GM03348 (cell line): ENCODE results near the gene GTF3C4.

Experiments used
- DNase-seq: peaks from one replicate; pipeline ENCODE4 v3.0.0; 2012; ENCODE audit warnings: low spot score

GTF3C4 gene

DNA sequence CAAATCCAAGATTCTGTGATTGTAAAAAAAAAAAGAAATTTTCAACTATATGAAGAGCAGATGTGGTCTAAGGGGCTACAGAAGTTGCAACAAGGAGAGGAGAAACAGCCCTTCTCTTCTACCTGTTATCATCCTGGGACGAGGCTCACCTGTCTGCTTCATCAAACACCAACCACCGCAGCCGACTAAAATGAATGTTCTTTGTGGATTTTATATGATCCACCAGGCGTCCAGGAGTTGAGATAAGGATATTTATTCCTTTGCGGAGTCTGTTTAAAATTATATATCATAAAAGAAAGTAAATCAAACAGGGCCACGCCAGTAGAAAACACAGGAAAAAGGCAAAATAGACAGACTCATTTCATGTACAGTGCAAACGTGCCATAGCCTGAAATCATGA lies 22.0 kb upstream of the GTF3C4 start:
- DNase-seq, result no peak

DNA sequence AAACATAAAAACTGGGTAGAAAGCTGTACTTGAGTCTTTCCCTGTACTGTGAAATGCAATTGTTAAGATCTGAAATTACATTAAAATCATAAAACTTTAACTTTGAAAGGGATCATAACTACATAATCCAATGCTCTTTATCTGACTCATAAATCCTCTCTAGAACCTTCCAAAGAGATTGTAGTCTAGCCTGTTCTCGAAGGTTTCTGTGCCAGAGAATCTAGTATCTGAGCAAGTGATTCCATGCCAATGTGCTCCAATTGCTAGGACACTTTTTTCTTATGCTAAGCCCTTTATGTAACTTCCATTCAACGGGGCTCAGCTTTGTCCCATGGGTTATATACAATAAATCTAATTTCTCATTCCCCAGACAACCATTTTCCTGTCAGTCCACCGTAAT lies 21.6 kb upstream of the GTF3C4 start:
- no peak for DNase-seq

DNA sequence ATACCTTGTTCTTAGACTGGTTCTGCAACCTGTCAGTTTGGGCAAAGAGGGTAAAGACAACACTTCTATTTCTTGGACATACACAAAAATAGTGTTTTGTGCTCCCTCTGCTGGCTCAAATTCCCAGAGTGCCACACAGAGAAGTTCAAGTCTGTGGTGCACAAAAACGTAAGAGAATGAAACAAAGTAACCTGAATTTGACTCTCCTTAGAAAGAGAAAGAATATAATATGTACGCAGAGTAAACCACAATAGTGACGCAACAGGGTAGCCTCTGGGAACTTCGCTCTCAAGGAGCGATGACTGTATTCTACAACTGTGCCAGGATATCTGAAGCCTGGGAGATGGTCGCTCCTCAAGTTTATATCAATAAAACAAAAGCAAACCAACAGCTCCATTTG lies 19.0 kb upstream of the GTF3C4 start:
- peak; percentile 30 for DNase-seq

DNA sequence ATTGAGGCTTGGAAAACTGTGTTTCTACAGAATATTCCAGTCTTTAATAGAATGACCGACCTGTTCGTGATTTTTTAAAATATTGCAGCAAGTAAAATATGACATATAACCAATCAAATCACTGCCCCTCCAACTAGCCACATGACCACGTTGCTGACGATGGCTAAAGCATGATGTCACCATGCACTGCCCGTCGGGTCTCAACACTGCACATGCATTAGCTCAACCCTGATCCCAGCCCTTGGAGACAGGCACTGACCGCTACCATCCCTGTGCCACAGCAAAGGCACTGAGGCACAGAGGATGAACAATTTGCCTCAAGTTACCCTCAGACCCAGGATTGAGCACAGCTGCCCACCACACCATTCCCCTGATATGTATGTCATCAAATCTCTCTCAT lies 14.0 kb upstream of the GTF3C4 start:
- no peak for DNase-seq

DNA sequence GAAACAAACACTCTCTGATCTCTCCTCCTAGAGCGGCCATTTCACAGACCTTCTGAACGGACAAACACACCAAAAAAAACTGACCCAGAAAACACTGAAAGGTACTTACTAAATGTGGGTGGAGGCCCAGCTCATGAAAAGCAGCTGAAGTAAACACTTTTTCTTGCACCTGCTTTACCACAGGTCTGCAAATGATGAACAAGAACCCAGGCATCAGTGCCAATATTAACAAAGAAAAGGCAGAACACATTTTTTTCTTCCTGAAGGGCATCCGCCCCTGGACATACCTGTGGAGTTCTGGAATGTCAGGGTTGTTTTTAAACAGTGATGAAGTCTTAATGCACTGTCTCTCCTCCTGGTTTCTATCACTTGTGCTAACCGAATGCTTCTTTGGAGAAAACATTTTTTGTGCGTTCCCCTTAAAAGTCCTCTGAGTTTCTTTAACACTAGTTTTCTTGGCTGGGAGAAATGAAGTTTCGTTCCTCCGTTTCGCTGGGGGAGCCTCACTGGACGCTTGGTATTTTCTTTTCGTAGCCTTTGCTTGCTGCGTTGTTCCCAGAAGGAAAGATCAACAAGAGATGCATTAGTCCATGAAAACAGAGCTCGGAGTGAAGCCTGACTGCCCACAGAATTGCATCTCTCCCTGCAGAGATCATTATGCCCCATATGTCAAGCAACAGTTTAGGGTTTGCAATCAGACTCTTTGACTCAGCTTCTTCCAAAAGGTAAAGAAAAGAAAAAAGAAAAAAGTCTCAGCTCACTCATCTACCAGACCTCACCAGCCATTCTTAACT lies 7.9 kb upstream of the GTF3C4 start:
- no peak for DNase-seq

DNA sequence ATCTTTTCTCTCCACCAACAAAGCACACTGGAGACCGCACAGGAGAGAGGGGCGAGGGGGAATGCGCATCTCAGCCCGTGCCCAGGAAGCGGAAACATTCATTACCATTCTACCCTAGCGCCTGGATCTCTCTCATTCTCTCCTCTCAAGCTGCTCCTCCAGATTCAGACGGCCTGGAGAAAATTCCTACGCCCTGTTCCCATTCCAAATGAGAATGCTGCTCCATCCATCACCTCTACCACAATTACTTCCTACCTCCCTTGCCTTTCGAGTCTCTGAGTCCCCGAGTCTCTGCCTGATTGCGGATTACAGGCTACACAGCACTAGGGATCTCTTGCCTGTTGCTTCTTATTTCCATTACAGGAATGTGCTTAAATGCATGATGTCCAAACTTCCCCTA lies 7.1 kb upstream of the GTF3C4 start:
- no peak for DNase-seq

DNA sequence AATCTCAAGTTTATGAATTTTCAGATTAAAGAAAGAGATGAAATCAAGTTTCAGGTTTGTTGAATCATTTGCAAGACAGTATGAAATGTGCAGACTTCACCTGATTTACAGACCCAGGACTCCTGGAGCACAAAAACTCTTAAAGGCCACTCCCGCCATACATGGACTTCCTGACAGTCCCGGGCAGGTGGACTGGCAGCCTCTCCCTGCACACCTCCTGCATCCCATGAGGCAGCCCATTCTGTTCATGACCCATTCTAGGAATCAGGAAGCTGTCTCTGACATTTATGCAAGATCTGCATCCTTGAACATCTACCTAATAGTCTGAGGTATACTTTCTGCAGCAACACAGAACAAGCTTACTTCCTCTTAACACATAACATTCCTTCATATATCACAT lies 6.4 kb upstream of the GTF3C4 start:
- no peak for DNase-seq

DNA sequence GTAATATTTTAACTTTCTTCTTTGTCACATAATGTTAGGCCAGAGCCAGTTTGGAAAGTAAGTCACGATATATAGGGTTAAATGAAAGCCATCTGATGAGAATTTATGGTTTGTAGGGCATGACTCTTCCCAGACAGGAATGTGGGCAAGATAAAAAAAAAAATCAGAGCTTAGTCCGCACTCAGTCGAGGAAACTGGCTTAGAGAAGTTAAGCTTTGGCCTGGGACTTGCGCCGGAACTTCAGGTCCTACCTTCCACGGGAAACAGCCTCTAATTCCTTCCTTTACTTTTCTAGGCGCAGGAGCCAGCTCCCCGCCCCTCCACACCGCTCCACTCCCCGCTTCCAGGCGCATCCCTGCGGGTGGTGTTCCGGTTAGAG lies 956 bp upstream of the GTF3C4 start:
- peak; percentile 80 for DNase-seq

DNA sequence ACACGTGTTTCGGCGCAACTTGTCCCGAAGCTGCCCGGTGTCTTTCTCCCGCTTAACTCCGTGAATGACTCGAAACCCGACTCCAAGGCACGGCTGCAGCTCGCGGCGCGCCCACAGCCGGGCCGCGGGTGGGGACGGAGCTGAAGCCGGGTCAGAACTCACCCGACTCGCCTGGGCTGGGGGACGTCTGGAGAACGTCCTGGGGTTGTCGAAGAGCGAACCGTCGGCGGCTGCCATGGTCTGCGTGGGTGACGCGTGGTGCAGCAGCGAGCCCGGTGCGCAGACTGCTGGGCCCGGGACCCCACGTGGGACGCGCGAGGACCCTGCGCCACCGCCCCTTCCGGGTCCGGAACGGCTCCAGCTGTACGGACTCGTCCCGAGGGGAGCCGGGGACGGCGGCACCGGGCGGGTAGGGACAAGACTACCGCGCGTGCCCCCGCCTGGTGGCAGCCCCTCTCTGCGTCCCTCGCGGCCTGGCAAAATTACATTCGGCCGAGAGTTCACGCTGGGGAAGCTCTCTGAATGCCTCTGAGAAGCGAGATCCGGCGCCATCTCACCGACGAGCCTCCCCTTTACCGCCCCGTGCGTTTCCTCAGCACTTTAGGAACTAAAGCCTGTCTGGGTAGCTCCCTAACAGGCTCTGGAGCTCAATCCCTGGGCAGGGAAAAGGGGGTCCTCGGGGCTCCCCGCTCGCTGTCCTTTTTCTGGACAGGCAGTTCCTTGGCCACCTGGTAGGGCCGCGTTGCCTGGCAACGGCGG lies 387 bp upstream of the GTF3C4 start, which contains the start of gene DDX31:
DDX31 (minus strand) TSS at position 286 of the 759 bp plus-strand sequence; CDS start at position 237, 49 bp downstream.
- DNase-seq, result peak; percentile 95

DNA sequence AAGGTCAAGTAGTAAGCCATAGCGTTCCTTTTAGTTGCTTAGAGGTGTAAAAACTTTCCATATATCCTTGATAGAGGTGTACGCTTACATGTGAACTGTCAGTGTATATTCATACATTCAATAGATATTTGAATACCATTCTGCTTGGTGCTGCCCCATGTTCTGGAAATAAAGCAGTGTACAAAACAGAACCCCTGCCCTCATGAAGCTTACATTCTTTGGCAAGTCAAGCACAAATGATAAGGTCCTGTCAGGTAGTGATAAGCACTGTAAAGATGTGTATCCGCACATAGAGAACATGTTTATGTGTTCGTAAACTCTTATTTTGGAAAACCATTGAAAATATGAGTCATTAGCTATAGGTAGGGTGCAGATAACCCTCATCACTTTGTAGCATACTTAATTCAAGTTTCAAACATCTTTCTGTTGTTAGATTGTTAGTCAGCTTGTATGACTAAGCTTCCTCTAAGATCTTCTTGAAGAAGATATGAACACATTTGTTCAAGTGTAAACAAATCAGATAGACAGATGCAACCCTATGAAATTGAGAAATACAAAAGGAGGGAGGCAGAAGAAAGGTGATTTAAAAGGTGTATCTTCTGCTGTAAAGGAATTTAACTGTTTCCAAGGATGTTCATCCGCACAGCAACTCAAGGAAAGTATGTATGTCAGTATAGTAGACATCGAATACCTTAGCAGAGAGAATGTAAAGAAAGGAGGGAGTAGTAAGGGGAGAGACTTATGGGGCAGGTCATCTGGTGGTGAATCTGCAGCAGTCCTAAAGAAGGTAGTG lies 1.6 kb downstream of the GTF3C4 start:
- DNase-seq, result no peak

DNA sequence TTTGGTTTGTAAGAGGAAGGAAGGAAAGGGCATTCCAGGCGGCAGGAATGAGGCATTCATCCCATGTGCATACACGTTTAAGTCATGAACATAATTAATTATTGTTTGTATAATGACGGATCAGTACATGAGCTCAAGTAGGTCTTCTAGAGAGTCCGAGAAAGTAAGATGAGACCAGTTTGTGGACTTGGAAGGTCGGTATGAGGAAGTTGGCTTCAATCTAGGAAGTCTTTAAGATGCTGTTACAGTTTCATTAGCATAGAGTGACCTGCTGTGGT lies 2.1 kb downstream of the GTF3C4 start:
- DNase-seq, result no peak

DNA sequence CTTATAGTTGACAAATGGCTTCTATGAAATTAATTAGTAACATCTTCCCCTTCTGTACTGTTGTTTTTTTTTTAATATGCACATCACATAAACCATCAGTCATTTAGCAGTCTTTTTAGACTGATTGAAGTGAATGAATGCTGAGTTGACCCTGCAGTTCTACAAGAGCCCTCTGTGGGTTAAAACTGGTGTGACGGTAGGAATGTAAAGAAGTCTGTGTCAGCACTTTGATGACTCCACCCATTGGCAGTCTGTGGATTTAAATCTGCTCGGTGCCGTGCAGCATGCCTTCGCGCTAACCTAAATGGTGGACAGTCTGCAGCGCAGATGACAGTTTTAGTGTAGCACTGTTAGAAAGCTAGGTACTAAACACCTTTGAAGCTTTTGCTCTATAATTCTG lies 3.1 kb downstream of the GTF3C4 start:
- peak; percentile 47 for DNase-seq

DNA sequence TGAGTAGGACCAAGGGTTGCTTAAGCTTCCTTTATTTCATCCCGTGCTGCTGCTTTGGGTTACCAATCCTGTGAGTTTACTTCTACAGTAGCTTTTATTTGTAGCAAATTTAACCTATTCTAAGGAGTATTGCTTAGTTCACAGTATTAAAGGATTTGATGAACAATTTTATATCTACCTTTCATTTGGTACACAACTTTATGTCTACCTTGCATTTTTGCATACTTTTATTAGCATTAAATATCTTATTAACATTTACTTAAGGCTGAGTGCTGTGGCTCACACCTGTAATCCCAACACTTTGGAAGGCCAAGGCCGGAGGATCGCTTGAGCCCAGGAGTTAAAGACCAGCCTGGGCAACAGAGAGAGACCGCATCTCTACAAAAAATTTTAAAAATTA lies 4.2 kb downstream of the GTF3C4 start:
- no peak for DNase-seq

DNA sequence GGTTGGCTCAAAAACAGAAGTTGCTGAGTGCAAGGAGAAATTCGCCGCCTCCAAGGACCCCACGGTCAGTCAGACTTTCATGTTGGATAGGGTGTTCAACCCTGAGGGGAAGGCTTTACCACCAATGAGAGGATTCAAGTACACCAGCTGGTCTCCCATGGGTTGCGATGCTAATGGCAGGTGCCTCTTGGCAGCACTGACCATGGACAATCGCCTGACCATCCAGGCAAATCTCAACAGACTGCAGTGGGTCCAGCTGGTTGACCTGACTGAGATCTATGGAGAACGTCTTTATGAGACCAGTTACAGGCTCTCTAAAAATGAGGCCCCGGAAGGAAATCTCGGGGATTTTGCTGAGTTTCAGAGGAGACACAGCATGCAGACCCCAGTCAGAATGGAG lies 7.7 kb downstream of the GTF3C4 start:
- DNase-seq, result no peak

DNA sequence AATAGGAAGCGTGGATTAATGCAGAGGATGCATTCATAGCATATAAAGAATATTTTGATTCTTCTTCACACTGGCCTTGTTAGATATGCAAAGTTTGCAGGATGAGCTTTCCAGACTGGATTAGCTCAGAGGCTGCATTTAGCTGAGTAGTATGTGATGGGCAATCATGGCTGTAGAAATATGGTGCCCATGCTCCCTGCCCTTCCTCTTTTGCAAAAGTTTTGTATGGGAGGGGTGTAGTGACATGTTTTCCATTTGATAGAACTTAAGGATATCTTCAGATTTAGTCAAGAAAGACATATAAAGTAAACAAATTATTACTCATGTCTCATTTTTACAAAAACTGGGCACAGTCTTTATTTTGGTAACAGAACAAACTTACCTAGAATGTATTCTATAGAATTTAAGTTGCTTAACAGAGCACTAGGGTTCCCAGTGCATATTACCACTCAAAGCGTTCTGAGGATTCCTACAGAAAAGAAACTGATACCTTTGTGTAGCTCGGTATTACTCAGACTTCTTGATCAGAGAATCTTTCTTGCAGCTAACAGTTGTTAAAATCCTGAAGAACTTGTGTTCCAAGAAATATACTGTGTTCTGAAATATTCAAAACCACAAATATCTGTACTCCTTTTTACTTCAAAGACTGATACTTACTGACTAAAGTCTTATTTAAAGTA lies 9.8 kb downstream of the GTF3C4 start:
- no peak for DNase-seq

DNA sequence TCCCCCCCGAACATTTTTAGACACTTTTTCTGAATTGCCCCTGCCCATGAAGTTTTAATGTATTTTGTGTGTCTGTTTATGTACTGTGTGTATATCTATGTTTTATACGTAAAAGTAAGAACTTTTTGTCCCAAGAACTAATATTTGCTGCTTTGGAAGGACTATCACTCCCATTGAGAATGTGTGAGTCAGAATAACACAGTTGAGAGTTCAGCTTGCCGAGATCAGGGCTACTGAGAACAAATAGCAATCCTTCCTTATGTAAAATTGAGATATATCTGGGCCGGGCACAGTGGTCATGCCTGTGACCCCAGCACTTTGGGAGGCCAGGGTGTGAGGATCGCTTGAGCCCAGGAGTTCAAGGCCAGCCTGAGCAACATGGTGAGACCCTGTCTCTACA lies 11.3 kb downstream of the GTF3C4 start:
- DNase-seq, result no peak

DNA sequence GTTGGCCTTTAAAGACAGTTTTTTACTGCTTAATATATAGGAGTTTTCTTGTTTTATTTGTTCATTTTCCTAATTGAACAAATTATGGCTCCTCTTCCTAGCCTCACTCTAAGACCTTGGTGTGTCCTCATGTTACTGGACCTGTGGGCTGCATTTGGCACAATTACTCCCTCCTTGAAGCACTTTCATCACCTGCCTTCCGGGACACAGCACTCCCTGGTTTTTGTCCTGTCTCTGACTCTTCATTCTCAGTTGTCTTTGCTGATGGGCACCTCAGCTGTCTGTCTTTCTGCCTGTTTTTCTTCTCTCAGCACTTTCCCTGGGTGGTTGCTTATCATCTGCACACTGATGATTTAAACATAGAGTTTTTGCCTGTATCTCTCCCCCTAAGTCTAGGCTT lies 13.6 kb downstream of the GTF3C4 start:
- DNase-seq, result no peak

DNA sequence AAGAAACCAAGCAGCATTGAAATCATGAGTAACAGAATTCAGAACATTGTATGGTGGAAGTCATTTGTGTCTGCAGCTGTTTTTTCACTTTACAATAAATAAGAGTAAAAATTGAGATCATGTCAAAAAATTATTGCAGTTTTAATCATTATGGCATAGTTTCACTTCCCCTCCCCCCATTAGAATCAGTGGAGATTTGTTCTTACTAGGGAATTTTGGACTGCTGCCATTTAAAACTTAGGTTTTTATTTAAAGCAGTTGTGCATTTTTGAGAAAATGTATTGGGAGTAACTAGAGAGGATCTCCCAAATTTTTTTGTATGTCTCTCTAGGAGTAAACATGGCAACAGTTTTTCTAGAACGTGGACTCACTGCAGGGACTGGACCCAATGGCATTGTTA lies 20.4 kb downstream of the GTF3C4 start:
- DNase-seq, result no peak

DNA sequence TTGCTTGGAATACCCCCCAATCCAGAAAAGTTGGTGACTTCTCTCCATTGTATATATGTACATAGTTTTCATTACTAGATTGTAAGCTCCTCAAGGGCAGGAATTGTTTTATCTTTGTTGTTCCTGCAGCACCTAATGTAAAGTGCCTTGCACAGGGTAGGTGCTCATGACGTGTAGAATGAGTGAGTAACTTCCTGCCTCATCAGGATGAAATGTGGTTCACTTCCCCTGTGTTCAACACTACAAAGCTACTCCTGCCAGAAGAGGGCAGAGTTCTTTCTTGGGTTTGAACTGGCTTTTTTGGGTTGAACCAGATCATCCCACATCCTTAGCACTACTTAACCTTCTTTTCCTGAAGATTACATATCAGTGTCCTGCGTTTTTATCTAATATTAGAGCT lies 23.9 kb downstream of the GTF3C4 start:
- no peak for DNase-seq

DNA sequence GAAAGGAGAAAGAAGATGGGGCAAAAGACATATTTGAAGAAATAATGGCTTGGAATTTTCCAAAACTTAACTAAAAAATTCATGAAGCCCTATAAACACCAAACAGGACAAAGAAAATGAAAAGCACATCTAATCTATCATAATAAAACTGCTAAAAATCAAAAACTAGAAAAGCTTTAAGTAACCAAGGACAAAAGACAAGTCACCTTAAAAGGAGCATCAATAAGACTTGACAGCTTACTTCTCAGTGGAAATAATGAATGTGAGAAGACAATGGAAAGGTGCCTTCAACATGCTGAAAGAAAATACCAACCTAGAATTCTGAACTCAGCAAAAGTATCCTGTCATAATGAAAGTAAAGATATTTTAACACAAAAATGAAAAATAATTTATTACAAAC lies 27.0 kb downstream of the GTF3C4 start:
- DNase-seq, result no peak

DNA sequence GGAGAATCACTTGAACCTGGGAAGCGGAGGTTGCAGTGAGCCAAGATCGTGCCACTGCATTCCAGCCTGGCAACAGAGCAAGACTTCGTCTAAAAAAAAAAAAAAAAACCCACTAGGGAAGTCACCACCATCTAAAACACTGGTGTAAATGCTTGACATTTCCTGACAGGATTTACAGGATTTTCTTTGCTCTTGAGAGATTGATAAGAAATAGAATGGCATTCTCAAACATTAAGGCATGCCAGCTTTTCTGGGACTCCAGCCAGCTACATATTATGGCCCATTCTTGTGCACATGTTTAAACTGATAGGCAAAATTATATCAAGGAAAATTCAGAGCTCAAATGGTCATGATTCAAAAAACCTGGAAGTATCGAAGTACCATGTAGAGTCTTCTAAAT lies 28.7 kb downstream of the GTF3C4 start:
- no peak for DNase-seq

DNA sequence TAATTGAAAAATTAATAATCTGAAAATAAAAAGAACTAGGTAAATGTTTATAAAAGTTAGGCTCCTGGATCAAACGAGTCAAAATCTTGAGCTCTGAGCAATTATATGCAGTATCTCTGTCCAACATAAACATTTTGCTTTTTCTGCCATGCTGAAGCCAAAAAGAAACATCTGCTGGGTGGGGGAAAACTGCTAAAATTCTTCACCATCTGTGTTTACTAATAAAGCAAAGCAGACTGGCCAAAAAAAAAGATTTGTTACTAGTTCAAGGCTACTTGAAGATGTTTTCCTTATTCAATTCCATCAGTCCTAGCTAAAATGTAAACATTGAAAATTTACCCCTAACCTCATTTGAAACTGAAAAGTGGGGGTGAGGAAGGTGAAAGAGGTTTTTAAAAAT lies 29.7 kb downstream of the GTF3C4 start:
- no peak for DNase-seq

DNA sequence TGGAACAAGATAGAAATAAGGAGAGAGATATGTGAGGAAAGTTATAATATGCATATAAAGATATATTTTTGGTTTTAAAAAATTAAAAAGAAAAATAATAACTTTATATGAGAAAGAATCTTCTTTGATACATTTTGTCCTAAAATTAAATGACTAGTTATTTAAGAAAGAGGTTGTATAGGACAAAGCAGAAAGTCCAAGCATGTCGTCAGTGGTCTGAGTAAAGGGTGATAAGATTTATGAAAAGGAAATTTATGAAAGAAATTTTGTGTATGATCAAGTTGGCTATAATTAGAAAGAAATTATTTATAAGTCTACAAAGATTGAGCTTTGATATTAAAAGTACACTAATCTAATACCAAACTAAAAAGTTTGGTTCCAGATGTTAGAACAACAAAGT lies 32.0 kb downstream of the GTF3C4 start:
- no peak for DNase-seq
